ENCODE results near the gene PLAA.

The PLAA gene

GRCh38 chr9:26946753-26947727 lies at the start of gene PLAA:
PLAA (minus strand) TSS chr9:26947242; CDS start chr9:26947045, 197 bp downstream.
- peak; percentile 94 for DNase-seq

DNA sequence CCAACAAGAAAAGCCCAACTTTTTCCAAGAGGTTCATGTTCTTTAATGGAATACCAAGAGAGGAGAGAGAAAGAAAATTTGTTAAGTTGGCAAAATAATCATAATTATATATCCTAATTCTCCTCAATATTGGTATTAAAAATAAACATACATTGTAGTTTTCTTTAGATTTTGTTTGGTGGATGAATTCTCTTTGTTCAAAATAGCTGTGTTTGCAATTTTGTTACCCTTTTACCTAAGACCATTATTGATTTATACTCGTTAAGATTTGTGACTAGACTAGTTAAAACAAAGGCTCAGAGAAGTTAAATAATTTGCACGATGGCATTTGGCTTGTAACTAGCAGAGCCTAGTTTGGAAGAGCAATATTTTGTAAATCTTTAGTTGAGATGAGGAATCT lies 48.8 kb upstream of the PLAA start:
- DNase-seq = no peak

GRCh38 chr9:26983340-26983739 lies 36.3 kb upstream of the PLAA start:
- DNase-seq = no peak

DNA sequence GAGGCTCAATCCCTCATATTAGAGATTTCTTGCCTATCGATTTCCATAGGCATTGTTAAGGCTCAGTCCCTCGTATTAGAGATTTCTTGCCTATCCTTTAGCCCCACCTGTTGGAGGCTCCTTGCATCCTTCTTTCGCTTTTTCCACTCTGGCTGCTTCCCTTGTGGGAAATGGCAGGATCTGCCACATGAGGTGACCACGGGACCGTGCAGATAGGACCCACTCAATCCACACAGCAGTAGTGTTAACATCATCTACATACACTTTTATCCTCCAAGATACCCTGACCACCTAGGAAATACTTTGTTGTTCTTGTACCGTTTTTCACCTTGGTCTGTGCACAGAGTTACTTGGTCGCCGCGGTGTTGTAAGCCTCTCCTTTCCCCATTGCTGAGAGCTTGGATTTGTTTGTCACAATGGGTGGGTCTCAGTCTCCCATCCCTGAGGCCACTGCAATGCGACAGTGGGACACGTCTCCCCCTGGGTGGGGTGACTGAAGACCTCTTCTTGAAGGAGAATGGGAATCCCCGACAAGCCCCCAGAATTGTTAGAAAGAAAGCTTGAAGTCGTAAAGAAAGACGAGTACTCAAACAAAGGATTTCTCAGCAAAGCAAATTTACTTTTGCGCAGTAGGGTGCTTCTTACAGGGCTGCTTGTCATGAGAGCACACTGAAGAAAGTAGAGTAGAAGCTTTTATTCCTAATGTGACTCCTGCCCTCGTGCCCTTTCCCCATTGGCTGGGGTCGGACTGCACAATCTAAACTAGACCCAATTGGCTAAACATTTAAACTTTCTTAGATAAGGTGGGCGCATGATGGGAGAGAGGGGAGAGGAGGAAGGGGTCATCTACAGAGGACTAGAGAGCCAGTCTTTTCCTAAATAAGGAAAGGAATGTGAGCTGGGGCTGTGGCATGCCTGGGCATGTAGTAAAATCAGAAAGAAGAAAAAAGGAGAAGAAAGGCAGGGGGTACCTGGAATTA lies 29.0 kb upstream of the PLAA start:
- DNase-seq = no peak

DNA sequence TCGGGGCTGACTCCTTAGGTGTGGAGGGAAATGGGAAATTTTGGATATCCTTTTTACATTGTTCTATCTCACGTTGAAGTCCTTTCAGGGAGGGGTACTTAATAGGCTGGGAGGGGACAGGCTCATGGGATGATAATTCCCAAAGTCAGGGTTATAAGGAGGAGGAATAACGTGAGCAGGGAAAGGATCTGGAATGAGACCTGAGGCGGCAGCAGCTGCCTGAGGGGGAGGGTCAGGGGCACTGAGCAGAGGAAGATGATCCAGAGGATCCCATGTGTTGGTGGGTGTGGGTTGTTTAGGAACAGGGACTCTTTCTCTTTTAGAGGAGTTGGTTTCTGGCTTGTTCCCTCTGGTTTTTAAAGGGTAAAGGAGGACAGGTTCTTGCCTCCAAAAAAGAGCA lies 27.9 kb upstream of the PLAA start:
- DNase-seq = no peak

DNA sequence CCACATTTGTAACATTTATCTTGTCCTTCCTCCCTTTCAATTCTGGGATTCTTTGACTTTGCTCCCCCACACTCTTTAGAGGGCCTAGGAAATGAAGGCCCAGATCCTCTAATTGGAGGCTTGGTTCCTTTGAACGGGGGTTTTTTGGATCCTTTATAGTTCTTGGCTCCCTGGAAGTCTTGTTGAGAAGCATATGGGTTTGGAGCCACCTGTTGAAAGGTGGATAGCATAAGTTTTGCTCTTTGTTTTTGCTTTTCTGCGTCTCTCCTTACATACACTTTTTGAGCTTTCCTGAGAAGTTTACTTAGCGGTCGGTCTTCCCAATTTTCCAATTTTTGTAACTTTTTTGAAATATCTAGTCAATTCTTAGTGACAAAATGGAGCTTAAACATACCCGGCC lies 26.9 kb upstream of the PLAA start:
- DNase-seq = no peak

GRCh38 chr9:26971721-26972120 lies 24.7 kb upstream of the PLAA start:
- no peak for DNase-seq

GRCh38 chr9:26956860-26957233 lies 9.8 kb upstream of the PLAA start:
- DNase-seq = no peak

- DNase-seq = peak; percentile 99
Measured at GRCh38 chr9:26955921-26956859, 9.1 kb upstream of the PLAA start, which contains the start of gene IFT74. IFT74 (plus strand) TSS chr9:26956412; CDS start chr9:26961968, 5,556 bp downstream.

DNA sequence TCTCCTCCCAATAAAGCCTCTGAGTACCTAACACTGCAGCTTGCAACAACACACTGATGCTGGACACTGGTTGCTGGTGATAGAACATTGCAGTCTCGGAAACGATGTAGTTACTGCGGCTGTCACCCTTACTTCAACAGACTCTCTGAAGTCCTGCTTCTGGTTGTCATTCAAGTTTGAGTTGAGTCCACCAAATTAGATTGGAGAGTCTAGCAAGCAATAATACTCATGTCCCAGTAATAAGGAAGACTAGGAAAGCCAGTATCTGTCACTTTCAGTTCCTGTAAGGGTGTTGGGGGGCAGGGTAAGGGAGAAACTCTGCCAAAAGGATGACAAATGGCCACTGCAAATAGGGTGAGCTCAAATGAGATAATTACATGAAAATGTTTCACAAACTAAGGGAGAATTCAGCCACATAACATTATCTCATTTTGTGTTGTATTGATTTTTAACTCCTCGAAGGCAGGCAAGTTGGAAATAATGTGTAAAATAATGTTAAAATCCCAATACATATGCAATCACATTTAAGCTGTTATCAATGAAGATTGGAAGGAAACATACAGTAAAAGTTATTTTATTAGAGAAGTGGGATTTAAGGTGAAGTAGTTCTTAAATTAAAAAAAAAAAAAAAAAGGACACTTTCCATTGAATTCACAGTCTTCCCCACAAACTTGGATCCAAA lies 8.3 kb upstream of the PLAA start:
- DNase-seq = no peak

GRCh38 chr9:26954050-26954508 lies 7.0 kb upstream of the PLAA start:
- DNase-seq = no peak

DNA sequence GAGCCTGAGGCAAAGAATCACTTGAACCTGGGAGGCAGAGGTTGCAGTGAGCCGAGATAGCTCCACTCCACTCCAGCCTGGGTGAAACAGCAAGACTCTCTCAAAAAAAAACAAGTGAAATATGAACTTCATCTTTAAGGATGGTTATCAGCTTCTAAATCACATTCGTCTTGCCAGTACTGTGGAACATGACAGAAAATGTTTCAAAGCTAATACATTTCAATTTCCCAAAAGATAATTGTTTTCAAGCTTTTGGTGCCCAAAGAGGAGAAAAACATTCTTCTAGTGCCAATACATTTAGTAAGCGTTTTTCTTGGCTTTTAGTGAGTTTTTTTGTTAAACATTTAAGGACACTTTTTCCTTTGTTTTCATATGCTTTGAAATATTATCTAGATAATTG lies 4.8 kb upstream of the PLAA start:
- DNase-seq = no peak

- no peak for DNase-seq
Measured at GRCh38 chr9:26950521-26950920, 3.5 kb upstream of the PLAA start.

DNA sequence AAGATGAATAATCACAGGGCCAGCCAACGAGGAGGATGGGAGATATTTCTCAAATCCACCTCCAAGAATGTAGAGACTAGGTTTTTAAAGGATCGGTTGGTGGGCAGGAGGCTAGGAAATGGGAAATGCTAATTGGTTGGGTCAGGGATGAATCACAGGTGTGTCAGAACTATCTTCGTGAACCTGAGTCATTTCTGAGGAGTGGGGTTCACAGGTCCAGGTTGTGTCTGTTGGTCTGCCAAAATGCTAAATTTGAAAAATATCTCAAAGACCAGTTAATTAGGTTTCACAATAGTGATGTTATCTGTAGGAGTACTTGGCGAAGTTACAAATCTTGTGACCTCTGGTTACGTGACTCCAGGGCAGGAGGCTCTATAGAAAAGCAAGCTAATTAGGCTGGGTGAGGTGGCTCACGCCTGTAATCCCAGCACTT lies 2.6 kb upstream of the PLAA start:
- no peak for DNase-seq

GRCh38 chr9:26947736-26948135 lies 694 bp upstream of the PLAA start:
- DNase-seq = no peak

DNA sequence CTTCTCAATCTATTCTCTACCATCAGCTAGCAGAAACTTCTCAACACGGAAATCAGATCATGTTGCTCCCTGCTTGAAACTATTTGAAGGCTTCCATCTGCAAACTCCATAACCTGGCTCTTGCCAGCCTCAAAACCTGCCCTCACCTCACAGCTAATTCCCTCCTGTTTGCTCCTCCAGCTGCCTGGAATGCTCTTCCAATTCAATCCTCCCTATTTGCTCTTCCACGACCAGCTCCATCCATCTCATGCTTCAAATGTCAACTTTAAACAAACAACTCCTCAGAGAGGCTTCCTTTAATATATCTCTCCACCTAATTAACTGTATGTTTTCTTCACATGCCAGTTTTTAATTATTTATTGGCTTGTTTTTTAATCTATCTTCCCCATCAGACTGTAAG lies 1.5 kb downstream of the PLAA start:
- DNase-seq = no peak

DNA sequence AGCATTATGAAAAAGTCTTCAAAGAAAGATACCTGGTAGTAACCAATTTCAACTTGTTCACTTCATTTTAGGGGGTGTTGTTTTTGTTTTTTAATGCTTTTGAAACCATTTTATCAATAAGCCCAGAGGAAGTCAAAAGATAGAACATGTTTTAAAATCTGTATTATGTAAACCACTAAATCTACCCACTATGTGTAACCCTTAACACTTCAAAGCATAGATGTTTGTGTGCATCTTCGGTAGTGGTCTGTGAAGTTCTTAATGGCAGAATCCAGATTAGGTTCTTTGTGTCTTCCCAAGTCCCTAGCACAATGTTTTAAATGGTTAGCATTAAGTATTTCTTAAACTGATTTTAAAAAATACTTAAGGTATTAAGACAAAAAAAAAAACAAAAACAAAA lies 6.3 kb downstream of the PLAA start:
- no peak for DNase-seq

DNA sequence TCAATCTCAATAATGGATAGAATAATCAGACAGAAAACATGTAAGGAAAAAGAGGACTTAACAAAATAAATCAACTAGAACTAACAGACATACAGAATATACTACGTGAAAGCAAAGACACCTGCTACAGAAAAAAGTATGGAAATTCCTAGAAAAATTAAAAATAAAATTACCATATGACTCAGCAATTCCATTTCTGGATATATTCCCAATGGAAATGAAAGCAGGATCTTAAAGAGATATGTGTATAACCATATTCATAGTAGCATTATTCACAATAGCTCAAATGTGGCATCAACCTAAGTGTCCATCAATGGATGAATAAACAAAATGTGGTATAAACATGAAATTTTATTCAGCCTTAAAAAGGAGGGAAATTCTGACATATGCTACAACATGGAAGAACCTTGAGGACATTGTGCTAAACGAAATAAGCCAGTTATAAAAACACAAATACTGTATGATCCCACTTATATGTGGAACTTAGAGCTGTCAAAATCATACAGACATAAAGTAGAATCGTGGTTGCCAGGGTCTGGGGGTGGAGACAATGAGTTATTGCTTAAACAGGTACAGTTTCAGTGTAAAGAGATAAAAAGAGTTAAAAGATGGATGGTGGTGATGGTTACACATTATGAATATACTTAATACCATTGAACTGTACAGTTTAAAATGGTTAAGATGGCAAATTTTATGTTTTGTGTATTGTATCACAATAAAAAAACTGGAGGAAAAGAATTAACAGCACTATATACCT lies 6.9 kb downstream of the PLAA start:
- no peak for DNase-seq

- no peak for DNase-seq
Measured at GRCh38 chr9:26937816-26938371, 9.1 kb downstream of the PLAA start.

DNA sequence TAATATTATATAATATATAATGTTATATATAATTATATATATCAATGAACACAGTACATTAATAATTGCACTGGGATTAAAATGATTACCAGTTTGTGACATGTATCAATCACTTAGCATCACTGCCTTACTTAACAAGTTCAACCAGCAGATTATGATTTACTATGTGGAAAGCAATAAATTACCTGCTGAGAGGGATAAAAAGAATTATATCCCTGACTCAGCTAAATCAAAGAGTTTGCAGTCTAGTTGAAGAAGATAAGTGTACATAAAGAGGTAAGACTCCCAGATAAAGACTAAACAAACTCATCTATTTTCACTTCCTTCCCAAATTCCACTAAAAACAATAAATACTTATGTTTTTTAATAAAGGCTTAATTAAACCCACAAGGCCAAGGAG lies 11.2 kb downstream of the PLAA start:
- no peak for DNase-seq
